Neural cell (in vitro differentiated cells): ENCODE data around the gene SLC25A3. TPM values are rescaled to one million over a fixed set of nuclear protein-coding genes. Genes with fewer than 3 reads are reported as not detected.
"Not testable (repeated sequence)": the region's sequence is repeated elsewhere in the genome, so short reads cannot be mapped to it uniquely, and the experiment has no call there.

Experiments
- H2AFZ ChIP-seq: fragments of 200-600, 300-800 bp; sonication (generic), shearing (Covaris generic); 2 replicates; pipeline ENCODE4 v1.6.0; 2014; ENCODE audit warnings: low read depth, mild to moderate bottlenecking, antibody characterized with exemption, low read length, moderate library complexity
- H3F3A ChIP-seq: fragments of 200-600 bp; shearing (Covaris generic); 2 replicates; pipeline ENCODE4 v1.6.1; 2016; ENCODE audit warnings: mild to moderate bottlenecking, moderate library complexity, mixed read lengths, antibody characterized with exemption, low read length; ENCODE audit not compliant: insufficient read depth, poor library complexity, severe bottlenecking
- H3K27ac ChIP-seq: fragments of 200-600, 300-800 bp; sonication (generic), shearing (Covaris generic); 2 replicates; pipeline ENCODE4 v1.5.1; 2014; ENCODE audit warnings: mild to moderate bottlenecking, low read length, moderate library complexity
- H3K27me3 ChIP-seq: fragments of 300-800, 200-600 bp; sonication (generic), shearing (Covaris generic); 2 replicates; pipeline ENCODE4 v1.6.0; 2014; ENCODE audit warnings: mild to moderate bottlenecking, low read depth, low read length, moderate library complexity; ENCODE audit not compliant: insufficient read depth
- H3K36me3 ChIP-seq: fragments of 300-800, 200-600 bp; sonication (generic), shearing (Covaris generic); 2 replicates; pipeline ENCODE4 v1.5.1; 2014; ENCODE audit warnings: mild to moderate bottlenecking, antibody characterized with exemption, low read length, moderate library complexity; ENCODE audit not compliant: insufficient read depth
- H3K4me2 ChIP-seq: fragments of 300-800, 200-600 bp; sonication (generic), shearing (Covaris generic); 2 replicates; pipeline ENCODE4 v1.6.0; 2014; ENCODE audit warnings: mild to moderate bottlenecking, low read length
- H3K4me3 ChIP-seq: fragments of 300-800, 200-600 bp; sonication (generic), shearing (Covaris generic); 2 replicates; pipeline ENCODE4 v1.5.1; 2014; ENCODE audit warnings: mild to moderate bottlenecking, low read length, moderate library complexity
- H3K79me2 ChIP-seq: fragments of 200-600 bp; shearing (Covaris generic); replicated peaks from 2 replicates; pipeline ENCODE4 v1.6.0; 2014; ENCODE audit warnings: mild to moderate bottlenecking, low read length, moderate library complexity; ENCODE audit not compliant: insufficient read depth
- H3K9ac ChIP-seq: fragments of 300-800, 200-600 bp; sonication (generic), shearing (Covaris generic); 2 replicates; pipeline ENCODE4 v1.6.1; 2016; ENCODE audit warnings: mild to moderate bottlenecking, low read length, mixed read lengths
- H3K9me2 ChIP-seq: fragments of 200-600 bp; shearing (Covaris generic); 2 replicates; pipeline ENCODE4 v1.6.1; 2016; ENCODE audit warnings: mild to moderate bottlenecking, low read length, mixed read lengths; ENCODE audit not compliant: insufficient read depth
- H3K9me3 ChIP-seq: fragments of 200-600, 300-800 bp; sonication (generic), shearing (Covaris generic); 2 replicates; pipeline ENCODE4 v1.6.1; 2016; ENCODE audit warnings: mild to moderate bottlenecking, mixed run types, low read length, moderate library complexity, mixed read lengths
- H4K20me1 ChIP-seq: fragments of 200-600 bp; shearing (Covaris generic); 2 replicates; pipeline ENCODE4 v1.6.1; 2016; ENCODE audit warnings: mild to moderate bottlenecking, mixed run types; ENCODE audit not compliant: insufficient read depth
- EP300 ChIP-seq: fragments of 450-650 bp; conservative IDR thresholded peaks from 2 replicates; pipeline ENCODE4 v1.6.1; 2014; ENCODE audit warnings: antibody characterized with exemption, mild to moderate bottlenecking, moderate library complexity; ENCODE audit not compliant: poor library complexity, severe bottlenecking
- EZH2 ChIP-seq: fragments of 200-600, 300-800 bp; shearing (Covaris generic), sonication (generic); IDR thresholded peaks from 2 replicates; pipeline ENCODE4 v1.6.1; 2014; ENCODE audit warnings: antibody characterized with exemption, low read length, borderline replicate concordance, mild to moderate bottlenecking; ENCODE audit not compliant: insufficient read depth, poor library complexity, severe bottlenecking
- MXI1 ChIP-seq: fragments of 450-650 bp; conservative IDR thresholded peaks from 2 replicates; pipeline ENCODE4 v1.6.1; 2014; ENCODE audit warnings: antibody characterized with exemption, mild to moderate bottlenecking; ENCODE audit not compliant: poor library complexity, severe bottlenecking
- POLR2AphosphoS5 ChIP-seq: IDR thresholded peaks from 2 replicates; pipeline ENCODE4 v1.6.1; 2012
- RAD21 ChIP-seq: fragments of 450-650 bp; conservative IDR thresholded peaks from 2 replicates; pipeline ENCODE4 v1.6.1; 2014; ENCODE audit warnings: antibody characterized with exemption, mild to moderate bottlenecking, moderate library complexity
- SMC3 ChIP-seq: fragments of 450-650 bp; conservative IDR thresholded peaks from 2 replicates; pipeline ENCODE4 v1.6.1; 2014; ENCODE audit warnings: antibody characterized with exemption, mild to moderate bottlenecking, moderate library complexity; ENCODE audit not compliant: poor library complexity
- TAF1 ChIP-seq: IDR thresholded peaks from 2 replicates; pipeline ENCODE4 v1.6.1; 2012; ENCODE audit warnings: low read depth
- polyA plus RNA-seq: library from polyadenylated mRNA; depleted of rRNA; stranded (reverse); fragments of >200 nt; gene quantifications from 2 replicates; pipeline ENCODE4 v1.2.3, GENCODE V29; 2014
- TF ChIP-seq, protein P1 (sequence below): IDR thresholded peaks from 2 replicates; pipeline ENCODE4 v1.6.1; 2012; ENCODE audit warnings: borderline replicate concordance
- TF ChIP-seq, protein P2 (sequence below): fragments of 450-650 bp; IDR thresholded peaks from 2 replicates; pipeline ENCODE4 v1.5.1; 2014; ENCODE audit warnings: antibody characterized with exemption, mild to moderate bottlenecking, moderate library complexity; ENCODE audit not compliant: poor library complexity, severe bottlenecking

Gene SLC25A3
- polyA plus RNA-seq, 1 donor from 2014 or later, result 655 TPM

DNA sequence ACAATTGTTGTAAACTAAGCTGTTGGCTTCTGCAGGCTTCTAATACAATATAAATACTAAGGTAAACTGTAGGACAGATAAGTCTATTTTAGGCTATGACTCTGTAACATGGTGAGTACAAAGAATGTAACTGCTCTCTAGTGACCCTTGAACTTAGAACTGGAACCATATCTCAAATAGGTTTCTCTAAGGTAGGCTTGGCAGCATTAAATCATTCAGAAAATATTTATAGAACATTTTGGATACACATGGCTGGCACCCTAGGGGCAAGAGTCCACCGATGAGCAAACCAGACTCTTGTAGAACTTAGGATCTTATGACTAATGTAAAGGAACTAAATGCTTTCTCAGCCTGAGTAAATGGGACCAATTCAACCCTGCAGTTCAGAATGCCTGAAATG is 19.4 kb upstream of the SLC25A3 start:
- Histone ChIP-seq H2AFZ (no peak overlapping the region), H3K36me3 (no peaks in the 10 kb centered on the region), H3K4me2 (no peak overlapping the region), H3K9me3 (no peaks in the 10 kb centered on the region), H3K79me2 (no peaks in the 10 kb centered on the region), H3K27me3 (no peaks in the 10 kb centered on the region), H3K27ac (no peak overlapping the region), H4K20me1 (no peaks in the 10 kb centered on the region), H3K9me2 (no peaks in the 10 kb centered on the region), H3F3A (no peaks in the 10 kb centered on the region), H3K9ac (no peak overlapping the region), H3K4me3 (no peak overlapping the region)
- TF ChIP-seq RAD21 (no peak), MXI1 (no peak), TAF1 (no peak), EZH2 (no peak), POLR2AphosphoS5 (no peak), EP300 (no peak), SMC3 (no peak)
- TF ChIP-seq, protein P1, sequence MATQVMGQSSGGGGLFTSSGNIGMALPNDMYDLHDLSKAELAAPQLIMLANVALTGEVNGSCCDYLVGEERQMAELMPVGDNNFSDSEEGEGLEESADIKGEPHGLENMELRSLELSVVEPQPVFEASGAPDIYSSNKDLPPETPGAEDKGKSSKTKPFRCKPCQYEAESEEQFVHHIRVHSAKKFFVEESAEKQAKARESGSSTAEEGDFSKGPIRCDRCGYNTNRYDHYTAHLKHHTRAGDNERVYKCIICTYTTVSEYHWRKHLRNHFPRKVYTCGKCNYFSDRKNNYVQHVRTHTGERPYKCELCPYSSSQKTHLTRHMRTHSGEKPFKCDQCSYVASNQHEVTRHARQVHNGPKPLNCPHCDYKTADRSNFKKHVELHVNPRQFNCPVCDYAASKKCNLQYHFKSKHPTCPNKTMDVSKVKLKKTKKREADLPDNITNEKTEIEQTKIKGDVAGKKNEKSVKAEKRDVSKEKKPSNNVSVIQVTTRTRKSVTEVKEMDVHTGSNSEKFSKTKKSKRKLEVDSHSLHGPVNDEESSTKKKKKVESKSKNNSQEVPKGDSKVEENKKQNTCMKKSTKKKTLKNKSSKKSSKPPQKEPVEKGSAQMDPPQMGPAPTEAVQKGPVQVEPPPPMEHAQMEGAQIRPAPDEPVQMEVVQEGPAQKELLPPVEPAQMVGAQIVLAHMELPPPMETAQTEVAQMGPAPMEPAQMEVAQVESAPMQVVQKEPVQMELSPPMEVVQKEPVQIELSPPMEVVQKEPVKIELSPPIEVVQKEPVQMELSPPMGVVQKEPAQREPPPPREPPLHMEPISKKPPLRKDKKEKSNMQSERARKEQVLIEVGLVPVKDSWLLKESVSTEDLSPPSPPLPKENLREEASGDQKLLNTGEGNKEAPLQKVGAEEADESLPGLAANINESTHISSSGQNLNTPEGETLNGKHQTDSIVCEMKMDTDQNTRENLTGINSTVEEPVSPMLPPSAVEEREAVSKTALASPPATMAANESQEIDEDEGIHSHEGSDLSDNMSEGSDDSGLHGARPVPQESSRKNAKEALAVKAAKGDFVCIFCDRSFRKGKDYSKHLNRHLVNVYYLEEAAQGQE, result no peak
- TF ChIP-seq, protein P2, sequence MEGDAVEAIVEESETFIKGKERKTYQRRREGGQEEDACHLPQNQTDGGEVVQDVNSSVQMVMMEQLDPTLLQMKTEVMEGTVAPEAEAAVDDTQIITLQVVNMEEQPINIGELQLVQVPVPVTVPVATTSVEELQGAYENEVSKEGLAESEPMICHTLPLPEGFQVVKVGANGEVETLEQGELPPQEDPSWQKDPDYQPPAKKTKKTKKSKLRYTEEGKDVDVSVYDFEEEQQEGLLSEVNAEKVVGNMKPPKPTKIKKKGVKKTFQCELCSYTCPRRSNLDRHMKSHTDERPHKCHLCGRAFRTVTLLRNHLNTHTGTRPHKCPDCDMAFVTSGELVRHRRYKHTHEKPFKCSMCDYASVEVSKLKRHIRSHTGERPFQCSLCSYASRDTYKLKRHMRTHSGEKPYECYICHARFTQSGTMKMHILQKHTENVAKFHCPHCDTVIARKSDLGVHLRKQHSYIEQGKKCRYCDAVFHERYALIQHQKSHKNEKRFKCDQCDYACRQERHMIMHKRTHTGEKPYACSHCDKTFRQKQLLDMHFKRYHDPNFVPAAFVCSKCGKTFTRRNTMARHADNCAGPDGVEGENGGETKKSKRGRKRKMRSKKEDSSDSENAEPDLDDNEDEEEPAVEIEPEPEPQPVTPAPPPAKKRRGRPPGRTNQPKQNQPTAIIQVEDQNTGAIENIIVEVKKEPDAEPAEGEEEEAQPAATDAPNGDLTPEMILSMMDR, result no peak

DNA sequence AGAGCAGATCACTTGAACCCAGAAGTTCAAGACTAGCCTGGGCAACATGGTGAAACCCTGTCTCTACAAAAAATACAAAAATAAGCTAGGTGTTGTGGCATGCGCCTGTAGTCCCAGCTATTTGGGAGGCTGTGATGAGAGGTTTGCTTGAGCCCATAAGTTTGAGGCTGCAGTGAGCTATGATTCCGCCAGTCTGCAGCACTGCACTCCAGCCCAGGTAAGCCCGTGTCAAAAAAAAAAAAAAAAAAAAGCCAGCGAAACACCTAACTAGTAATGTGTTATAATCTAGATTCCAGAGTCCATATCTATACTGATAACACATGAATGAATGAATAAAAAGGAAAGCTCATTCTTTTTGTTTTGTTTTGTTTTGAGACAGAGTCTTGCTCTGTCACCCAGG is 18.5 kb upstream of the SLC25A3 start:
- no peak overlapping the region for H3K27ac ChIP-seq
- H4K20me1 ChIP-seq, result no peaks in the 10 kb centered on the region
- H2AFZ ChIP-seq, result no peak overlapping the region
- no peak overlapping the region for H3K4me3 ChIP-seq
- no peaks in the 10 kb centered on the region for H3K9me3 ChIP-seq
- no peak overlapping the region for H3K4me2 ChIP-seq
- no peaks in the 10 kb centered on the region for H3K9me2 ChIP-seq
- no peak overlapping the region for H3K9ac ChIP-seq
- no peaks in the 10 kb centered on the region for H3K36me3 ChIP-seq
- H3F3A ChIP-seq, result no peaks in the 10 kb centered on the region
- H3K79me2 ChIP-seq, result no peaks in the 10 kb centered on the region
- TF ChIP-seq, protein P2, result no peak
- TF ChIP-seq POLR2AphosphoS5, result no peak
- TF ChIP-seq EP300, result no peak
- TF ChIP-seq, protein P1, result no peak
- no peak for TF ChIP-seq MXI1
- no peak for TF ChIP-seq SMC3
- no peak for TF ChIP-seq RAD21
- no peak for TF ChIP-seq TAF1
- TF ChIP-seq EZH2, result no peak
- no peaks in the 10 kb centered on the region for H3K27me3 ChIP-seq

DNA sequence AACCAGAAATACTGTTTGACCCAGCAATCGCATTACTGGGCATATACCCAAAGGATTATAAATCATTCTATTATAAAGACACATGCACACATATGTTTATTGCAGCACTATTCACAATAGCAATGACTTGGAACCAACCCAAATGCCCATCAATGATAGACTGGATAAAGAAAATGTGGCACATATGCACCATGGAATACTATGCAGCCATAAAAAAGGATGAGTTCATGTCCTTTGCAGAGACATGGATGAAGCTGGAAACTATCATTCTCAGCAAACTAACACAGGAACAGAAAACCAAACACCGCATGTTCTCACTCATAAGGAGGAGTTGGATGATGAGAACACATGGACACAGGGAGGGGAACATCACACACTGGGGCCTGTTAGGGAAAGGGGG is 16.7 kb upstream of the SLC25A3 start:
- not testable (repeated sequence) for H3K27me3 ChIP-seq, H3K9me3 ChIP-seq, H4K20me1 ChIP-seq, H3K4me2 ChIP-seq, H3K79me2 ChIP-seq, H3K36me3 ChIP-seq, H2AFZ ChIP-seq, H3K4me3 ChIP-seq, H3K9me2 ChIP-seq, H3K9ac ChIP-seq, H3K27ac ChIP-seq, H3F3A ChIP-seq
